8988T (cell line): ENCODE measurements around the gene ABHD17A.
A peak's percentile ranks its signal among the peaks of the same experiment; 100 is the strongest.
"Not testable (repeated sequence)": the region's sequence is repeated elsewhere in the genome, so short reads cannot be mapped to it uniquely, and the experiment has no call there.

Source experiments
- DNase-seq: peaks from one replicate; pipeline ENCODE4 v3.0.0; 2011

ABHD17A gene

GRCh38 chr19:1908364-1908678, 23.0 kb upstream of the ABHD17A start:
- no peak for DNase-seq

GRCh38 chr19:1907563-1908363, 22.5 kb upstream of the ABHD17A start:
- peak; percentile 52 for DNase-seq

DNA sequence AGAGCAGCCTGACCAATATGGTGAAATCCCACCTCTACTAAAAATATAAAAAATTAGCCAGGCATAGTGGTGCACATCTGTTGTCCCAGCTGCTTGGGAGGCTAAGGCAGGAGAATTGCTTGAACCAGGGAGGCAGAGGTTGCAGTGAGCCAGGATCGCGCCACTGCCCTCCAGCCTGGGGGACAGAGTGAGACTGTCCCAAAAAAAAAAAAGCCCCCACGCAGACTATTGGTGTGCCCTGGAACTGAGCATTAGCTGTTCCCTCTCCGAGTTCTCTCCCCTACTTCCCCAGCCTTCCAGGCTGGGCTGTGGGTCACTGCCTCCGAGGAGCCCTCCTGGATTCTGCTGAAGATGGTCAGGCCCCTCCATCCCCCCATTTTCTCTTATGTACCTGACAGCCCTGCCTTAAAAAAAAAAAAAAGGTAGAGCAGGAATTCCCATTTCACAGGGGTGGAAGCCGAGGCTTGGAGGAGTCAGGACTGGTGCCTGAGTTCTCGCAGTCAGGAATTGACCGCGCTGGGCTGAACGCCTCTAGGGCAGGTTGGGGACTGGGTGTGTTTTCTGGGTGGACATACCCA, 21.8 kb upstream of the ABHD17A start:
- no peak for DNase-seq

DNA sequence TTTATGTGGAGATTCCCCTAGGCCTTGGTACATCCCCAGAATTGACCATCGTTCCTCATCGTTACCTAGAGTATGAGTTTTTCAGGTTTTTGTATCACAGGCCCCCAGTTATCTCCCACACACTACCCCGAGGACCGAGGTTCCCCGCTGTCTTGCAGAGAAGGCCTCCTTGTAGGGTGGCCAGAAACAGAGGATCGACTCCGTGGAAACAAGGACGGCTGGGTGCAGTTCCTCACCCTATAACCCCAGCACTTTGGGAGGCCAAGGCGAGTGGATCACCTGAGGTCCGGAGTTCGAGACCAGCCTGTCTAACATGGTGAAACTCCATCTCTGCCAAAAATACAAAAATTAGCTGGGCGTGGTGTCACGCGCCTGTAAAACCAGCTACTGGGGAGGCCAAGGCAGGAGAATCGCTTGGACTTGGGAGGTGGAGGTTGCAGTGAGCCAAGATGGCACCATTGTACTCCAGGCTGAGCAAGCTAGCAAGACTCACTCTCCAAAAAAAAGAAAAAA, 20.6 kb upstream of the ABHD17A start:
- DNase-seq: no peak

DNA sequence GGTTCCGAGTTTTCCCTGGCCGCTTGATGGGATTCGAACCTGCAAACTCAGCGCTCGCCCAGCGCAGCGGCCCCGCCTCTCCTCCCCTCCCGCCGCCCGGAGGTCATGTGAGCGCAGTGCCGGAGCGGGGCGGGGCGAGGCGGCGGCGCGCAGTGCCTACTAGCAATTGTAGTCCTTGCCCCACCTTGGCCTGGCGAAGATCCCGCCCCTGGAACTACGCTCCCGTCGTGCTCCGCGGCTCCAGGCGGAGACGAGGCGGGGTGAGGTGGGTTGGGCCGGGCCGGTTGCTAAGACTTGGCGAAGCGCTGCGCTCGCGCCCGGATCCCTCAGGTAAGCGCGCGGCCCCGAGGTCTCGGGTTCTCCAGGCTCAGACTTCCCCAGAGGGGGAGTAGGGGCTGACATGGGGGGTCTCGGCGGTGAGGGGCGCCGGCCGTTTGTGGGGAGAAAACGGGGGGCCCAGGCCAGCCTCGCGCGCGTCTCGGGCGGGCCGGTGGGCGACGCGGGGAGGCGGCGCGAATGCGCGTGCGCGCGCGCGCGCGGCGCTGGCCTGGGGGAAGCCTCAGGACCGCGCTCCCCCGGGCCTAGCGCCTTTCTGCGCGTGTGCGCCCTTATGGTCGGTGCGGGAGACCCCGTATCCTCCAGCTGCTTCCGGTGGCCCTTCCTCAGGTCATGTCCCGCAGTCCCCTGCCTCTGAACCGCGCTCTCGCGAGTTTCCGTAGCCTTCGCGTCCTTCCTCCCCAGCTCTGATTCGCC, 20.0 kb upstream of the ABHD17A start, which contains the start of the genes ADAT3 and SCAMP4:
TSS of gene ADAT3 (plus strand) at position 290 of the 753 bp plus-strand sequence. CDS start 6,649 bp downstream, outside the sequence.
TSS of gene SCAMP4 (plus strand) at position 290 of the 753 bp plus-strand sequence. CDS start 9,621 bp downstream, outside the sequence.
- DNase-seq: peak; percentile 87

DNA sequence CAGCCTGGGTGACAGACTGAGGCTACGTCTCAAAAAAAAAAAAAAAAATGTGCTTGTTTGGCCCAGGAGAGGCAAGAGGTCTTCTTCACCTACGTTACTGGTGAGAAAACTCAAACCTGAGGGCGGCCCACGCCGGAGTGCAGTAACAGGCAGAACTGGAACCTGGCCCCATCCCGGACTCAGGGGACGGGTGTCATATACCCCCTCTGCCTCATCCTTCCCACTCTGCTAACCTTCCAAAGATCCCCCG, 19.5 kb upstream of the ABHD17A start:
- DNase-seq: no peak

DNA sequence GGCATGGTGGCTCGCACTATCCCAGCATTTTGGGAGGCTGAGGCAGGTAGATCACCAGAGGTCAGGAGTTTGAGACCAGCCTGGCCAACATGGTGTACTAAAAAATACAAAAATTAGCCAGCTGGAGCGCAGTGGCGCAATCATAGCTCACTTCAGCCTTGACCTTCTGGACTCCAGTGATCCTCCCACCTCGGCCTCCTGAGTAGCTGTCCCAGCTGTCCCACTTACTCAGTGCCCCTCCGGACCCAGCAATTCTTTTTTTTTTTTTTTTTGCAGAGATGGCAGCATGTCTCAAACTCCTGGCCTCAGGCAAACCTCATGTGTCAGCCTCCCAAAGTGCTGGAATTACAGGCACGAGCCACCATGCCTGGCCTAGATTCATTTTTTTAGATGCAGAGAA, 17.6 kb upstream of the ABHD17A start:
- no peak for DNase-seq

GRCh38 chr19:1901940-1902404, 16.7 kb upstream of the ABHD17A start:
- no peak for DNase-seq

DNA sequence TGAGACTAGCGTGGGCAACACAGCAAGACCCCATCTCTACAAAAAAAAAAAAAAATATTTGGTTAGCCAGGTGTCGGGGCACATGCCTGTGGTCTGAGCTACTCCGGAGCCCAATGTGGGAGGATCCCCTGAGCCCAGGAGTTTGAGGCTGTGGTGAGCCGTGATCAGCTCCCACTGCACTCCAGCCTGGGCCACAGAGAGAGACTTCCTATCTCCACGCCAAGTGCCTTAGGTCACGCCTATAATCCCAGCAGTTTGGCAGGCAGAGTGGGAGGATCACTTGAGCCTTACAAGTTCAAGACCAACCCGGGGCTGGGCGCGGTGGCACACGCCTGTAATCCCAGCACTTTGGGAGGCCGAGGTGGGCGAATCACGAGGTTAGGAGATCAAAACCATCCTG, 11.2 kb upstream of the ABHD17A start:
- DNase-seq: no peak

DNA sequence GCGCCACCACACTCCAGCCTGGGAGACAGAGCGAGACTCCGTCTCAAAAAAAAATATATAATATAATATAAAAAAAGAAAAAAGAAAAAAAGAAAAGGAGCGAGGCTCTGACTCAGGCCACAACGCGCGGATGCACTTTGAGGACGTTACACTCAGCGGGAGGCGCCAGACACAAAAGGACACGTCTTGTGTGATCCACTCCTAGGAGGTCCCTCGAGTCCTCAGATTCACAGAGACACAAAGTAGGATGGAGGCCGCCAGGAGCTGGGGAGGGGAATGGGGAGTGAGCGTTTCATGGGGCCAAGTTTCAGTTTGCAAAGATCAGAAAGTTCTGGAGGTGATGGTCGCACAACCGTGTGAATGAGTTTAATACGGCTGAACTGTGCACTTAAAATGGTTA, 8.5 kb upstream of the ABHD17A start:
- no peak for DNase-seq

DNA sequence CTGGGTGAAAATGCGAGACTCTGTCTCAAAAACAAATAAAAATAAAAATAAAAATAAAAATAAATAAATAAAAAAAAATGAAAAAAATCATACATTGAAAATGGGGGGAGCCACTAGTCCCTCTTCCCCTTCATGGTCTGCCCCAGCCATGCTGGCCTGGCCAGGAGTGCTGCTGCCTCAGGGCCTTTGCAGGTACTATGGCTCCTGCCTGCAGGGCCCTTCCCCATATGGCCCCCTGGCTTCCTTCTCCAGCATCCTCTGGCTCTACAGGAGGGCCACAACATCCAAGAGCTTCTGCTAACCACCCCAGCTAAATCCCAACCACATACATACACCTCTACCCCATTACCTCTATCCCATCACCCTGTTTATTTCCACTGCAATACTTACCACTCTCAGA, 4.6 kb upstream of the ABHD17A start:
- DNase-seq: no peak

GRCh38 chr19:1888385-1888784, 3.1 kb upstream of the ABHD17A start:
- DNase-seq: peak; percentile 6

DNA sequence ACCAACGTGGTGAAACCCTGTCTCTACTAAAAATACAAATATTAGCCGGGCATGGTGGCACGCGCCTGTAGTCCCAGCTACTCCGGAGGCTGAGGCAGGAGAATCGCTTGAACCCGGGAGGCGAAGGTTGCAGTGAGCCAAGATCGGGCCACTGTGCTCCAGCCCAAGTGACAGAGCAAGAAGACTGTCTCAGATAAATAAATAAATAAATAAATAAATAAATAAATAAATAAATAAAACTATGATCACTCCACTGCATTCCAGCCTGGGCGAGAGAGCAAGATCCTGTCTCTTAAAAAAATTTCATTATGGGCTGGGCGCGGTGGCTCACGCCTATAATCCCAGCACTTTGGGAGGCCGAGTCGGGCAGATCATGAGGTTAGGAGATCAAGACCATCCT, 1.1 kb upstream of the ABHD17A start:
- DNase-seq: not testable (repeated sequence)

GRCh38 chr19:1884719-1885334, 469 bp downstream of the ABHD17A start:
- DNase-seq: peak; percentile 36

DNA sequence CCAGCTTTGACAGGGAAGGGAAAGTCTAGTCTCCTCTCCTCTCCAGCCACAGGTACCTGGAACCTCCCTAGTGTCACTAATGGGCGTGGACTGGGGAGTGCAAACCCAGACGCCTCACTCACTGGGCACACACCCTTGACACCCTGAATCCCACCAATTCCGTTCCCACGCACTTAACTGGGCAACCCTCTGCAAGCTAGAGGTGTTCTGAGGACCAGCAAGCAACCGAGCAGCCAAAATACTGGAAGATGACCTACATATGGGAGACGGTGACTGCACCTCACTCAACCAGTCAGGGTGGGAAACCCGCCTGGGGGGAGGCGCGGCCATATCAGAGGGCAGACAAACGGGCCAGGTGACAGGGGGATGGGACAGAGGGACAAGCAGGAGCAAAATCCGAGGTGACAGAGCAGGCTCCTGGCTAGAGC, 991 bp downstream of the ABHD17A start:
- peak; percentile 4 for DNase-seq

GRCh38 chr19:1883784-1884183, 1.5 kb downstream of the ABHD17A start:
- DNase-seq: peak; percentile 6

- peak; percentile 20 for DNase-seq
Observed at GRCh38 chr19:1882786-1883692, 2.3 kb downstream of the ABHD17A start.

DNA sequence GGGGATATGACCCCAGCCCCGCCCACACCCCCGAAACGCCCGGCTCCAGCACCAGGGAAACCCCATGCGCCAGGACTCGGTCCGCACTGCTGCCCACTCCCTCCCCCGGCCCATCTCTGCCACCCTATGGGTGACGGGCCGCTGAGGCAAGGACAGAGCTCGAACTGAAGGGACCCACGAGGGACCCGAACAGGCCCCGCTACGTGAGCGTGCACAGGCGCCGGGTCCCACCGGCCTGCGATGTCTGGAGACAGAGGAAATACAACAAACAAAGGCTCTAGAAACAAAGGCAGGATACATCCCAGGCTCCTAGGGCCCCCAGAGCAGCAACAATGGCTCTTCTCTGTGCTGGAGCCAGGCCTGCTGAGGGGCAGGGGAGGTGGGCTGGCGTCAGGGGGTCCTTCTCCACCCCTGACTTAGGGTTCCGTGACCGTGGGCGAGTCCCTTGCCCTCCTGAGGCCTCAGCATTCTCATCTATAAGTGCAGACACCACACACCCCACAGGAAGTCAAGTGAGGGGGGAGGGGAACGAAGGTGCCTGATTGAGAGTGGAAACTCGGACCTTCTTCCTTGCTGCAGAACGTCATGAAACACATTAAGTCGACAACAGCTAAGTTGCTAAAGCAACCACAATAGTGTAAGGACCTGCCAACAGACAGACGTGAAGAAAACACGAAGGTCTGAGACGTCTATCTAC, 3.1 kb downstream of the ABHD17A start:
- peak; percentile 15 for DNase-seq

- DNase-seq: not testable (repeated sequence)
Observed at GRCh38 chr19:1881393-1882088, 3.8 kb downstream of the ABHD17A start.

DNA sequence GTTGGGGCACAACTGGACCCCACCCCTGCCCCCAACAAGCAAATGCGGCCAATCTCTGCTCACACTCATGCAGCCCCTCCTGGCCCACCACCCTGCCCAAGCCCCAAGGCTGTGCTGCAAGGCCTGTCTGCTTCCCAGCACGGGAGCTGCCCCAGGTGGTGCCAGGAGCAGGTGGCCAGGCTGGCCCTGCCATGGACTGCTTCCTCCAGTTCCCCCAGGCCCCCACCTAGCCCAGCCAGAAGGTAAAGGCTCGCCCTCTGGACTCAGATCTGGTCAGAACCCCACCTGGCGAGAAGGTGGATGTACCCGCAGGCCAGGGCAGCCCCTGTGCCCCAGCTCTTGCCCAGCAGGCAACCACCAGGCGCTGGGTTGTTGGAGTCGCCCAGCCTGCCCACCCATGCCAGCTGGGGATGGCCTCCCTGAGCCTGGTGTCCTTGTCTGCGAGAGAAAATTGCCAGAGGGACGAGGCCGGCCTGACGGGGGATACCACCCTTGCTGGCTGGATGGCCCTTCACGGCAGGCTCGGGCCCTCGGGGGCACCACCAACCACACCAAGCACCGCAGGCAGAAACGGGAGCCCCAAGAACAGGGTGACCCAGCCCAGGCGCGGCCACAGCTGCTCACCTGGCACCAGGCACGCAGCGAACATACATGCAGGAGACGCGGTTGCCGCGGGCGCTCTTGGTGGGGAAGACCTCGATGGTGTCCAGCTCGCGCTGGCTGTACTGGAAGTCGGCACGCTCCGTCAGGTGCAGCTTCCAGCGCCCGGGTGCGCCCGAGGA, 4.5 kb downstream of the ABHD17A start:
- peak; percentile 7 for DNase-seq
